Small intestine (tissue), 7 donors: ENCODE measurements around the gene SYTL3. TPM values are rescaled to one million over a fixed set of nuclear protein-coding genes. Genes with fewer than 3 reads are reported as not detected.
"Not testable (repeated sequence)": the region's sequence is repeated elsewhere in the genome, so short reads cannot be mapped to it uniquely, and the experiment has no call there.

Source experiments
- DNase-seq, 2 donors: peaks; one replicate each; pipeline versions ENCODE4 v3.0.0 to v3.0.0-alpha.2; 2013
- FAIRE-seq: peaks from 2 replicates; lab custom pipeline; 2012; peaks lifted over from hg19 to GRCh38; lab: Jason Lieb, UNC
- H3K27ac ChIP-seq, 3 donors: one replicate each; pipeline ENCODE4 v1.5.1; 2013; ENCODE audit warnings: low read length in 2 of 3, mild to moderate bottlenecking in 2 of 3, control low read depth in 1 of 3, inconsistent platforms in 1 of 3, low read depth in 1 of 3, moderate library complexity in 1 of 3
- H3K27me3 ChIP-seq, 3 donors: one replicate each; pipeline ENCODE4 v1.6.1; 2013; ENCODE audit warnings: low read length in 3 of 3, inconsistent platforms in 1 of 3; ENCODE audit not compliant: control insufficient read depth in 3 of 3, insufficient read depth in 3 of 3
- H3K36me3 ChIP-seq, 3 donors: one replicate each; pipeline ENCODE4 v1.6.1; 2013; ENCODE audit warnings: low read length in 3 of 3, inconsistent platforms in 1 of 3, low read depth in 1 of 3, mild to moderate bottlenecking in 1 of 3, moderate library complexity in 1 of 3; ENCODE audit not compliant: control insufficient read depth in 3 of 3, insufficient read depth in 2 of 3
- H3K4me1 ChIP-seq, 3 donors: one replicate each; pipeline ENCODE4 v1.6.1; 2013; ENCODE audit warnings: low read length in 2 of 3, inconsistent platforms in 1 of 3, low read depth in 1 of 3, mild to moderate bottlenecking in 1 of 3, moderate library complexity in 1 of 3; ENCODE audit not compliant: control insufficient read depth in 3 of 3, insufficient read depth in 2 of 3
- H3K4me3 ChIP-seq, 3 donors: one replicate each; pipeline ENCODE4 v1.5.1; 2013; ENCODE audit warnings: low read length in 3 of 3, control low read depth in 1 of 3, inconsistent platforms in 1 of 3, low read depth in 1 of 3, mild to moderate bottlenecking in 1 of 3, moderate library complexity in 1 of 3
- H3K9me3 ChIP-seq, 2 donors: one replicate each; pipeline ENCODE4 v1.6.1; 2013; ENCODE audit warnings: low read depth in 1 of 2, low read length in 1 of 2; ENCODE audit not compliant: control insufficient read depth in 2 of 2, insufficient read depth in 1 of 2
- WGBS, 3 donors: extraction: QIAGEN DNeasy Blood & Tissue Kit; methylation state at CpG; one replicate each; pipeline ENCODE4 v1.1.7; 2013; 5-methylcytosine and 5-hydroxymethylcytosine counted together
- polyA plus RNA-seq, 4 donors: library from polyadenylated mRNA; stranded (reverse) in 3 of 4; unstranded in 1 of 4; fragments of 200-250 nt in 3 of 4; fragments of 120-200 nt in 1 of 4; gene quantifications; one replicate each; pipeline versions ENCODE4 v1.2.1 to v1.2.3, GENCODE V29; 2013
- donor health status: healthy with polysubstance abuse.
- donor health status: control.
- donor health status: control.
- donor health status: Bipolar disorder and iron deficiency.
- donor health status: healthy.

The SYTL3 gene
- polyA plus RNA-seq, 4 donors = 2.9 to 5.7 (median 4.4) TPM

DNA sequence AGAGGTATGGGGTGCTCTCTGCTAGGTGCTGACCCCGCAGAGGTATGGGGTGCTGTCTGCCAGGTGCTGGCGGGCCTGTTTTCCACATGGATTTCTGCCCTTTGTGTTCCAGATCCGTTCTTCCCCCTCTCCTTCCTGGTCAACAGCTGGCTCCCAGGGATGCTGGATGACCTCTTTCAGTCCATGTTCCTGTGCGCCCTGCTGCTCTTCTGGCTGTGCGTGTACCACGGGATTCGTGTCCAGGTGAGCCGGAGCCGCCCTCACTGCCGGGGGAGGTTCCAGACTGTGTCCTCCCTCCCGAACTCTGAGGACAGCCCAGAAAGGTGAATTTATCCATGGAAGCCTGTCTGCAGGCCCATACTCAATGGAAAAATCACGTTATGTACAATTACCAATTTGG is 41.6 kb upstream of the SYTL3 start:
- FAIRE-seq = no peak
- no peak for DNase-seq
- Histone ChIP-seq H3K27me3 (no peaks in the 10 kb centered on the region), H3K27ac (no peak overlapping the region), H3K4me1 (no peaks in the 10 kb centered on the region), H3K36me3 (peaks cover 16 to 64% (median 41%) of the 10 kb centered on the region in 3 donors), H3K4me3 (no peak overlapping the region), H3K9me3 (no peaks in the 10 kb centered on the region)
- 93 to 95% (median 95%) methylated on average over 12 of the region's 12 CpGs for WGBS, 3 donors

DNA sequence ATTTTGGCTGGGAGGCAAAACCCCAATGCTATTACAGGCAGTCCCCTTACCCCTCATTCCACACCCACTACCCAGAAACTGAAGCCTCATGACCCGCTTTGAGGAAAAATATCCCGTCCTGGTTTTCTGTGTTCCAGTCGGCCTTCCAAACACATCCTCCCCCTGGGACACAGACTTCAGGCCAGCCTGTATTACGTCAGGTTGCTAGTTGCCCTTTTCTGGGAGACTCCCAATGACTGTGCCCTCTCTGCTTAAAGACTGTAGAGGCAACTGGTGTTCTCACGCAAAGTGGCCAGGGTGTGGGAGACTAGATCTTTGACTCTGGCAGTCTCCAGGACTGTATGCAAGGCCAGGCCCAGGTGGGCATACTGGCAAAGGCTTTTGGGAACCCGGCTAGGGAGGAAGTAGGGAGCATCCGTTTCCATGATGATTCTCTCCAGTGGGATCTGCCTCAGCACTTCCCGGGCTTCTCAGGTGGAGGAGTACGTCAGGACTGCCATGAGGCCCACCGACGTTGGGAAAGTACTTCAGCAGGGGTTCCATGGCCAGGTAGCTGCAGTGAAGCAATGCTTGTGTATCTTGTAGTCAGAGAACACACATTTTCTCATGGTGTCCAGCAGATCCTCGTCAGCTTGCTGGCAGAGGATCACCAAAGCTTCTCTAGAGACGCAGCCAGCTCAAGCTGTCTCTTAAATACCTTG is 40.2 kb upstream of the SYTL3 start:
- Histone ChIP-seq H3K4me3 (no peak overlapping the region), H3K4me1 (no peaks in the 10 kb centered on the region), H3K27ac (no peak overlapping the region), H3K27me3 (no peaks in the 10 kb centered on the region), H3K36me3 (peaks cover 16 to 56% (median 43%) of the 10 kb centered on the region in 3 donors), H3K9me3 (no peaks in the 10 kb centered on the region)
- FAIRE-seq = no peak
- 92 to 96% (median 95%) methylated on average over 13 of the region's 13 CpGs for WGBS, 3 donors
- DNase-seq = no peak

DNA sequence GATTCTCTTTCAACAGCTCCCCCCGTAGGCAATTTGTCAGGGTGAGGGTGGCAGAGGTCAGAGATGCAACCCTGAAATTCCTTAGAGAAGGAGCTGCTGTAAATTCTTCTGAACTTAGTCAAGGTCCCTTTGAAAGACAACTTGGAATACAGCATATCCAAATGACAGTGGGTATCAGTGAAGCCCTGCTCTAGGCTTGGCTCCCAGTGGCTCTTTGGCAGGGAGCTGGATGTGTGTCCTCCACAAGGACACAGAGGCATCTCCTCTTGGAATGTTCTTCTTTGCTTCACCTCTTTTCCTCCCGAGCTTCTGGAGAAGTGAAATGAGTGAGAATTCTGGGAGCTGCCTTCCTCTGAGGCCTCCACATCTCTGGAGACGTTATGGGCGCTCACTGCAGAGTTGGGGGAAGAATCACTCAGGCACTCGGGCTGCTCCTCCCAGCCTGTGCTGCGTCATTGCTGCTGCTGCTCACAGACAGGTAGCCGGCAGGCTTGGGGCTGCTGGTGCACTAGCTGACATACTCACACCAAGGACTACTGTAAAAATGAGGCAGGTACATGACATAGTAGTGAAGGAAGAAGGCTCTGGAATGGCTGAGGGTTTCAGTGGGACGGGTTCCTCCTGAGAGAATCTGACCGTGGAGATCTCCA is 39.4 kb upstream of the SYTL3 start:
- no peak overlapping the region for H3K4me3 ChIP-seq
- no peaks in the 10 kb centered on the region for H3K9me3 ChIP-seq
- no peak overlapping the region for H3K27ac ChIP-seq
- no peaks in the 10 kb centered on the region for H3K4me1 ChIP-seq
- H3K27me3 ChIP-seq = no peaks in the 10 kb centered on the region
- DNase-seq (no peak), FAIRE-seq (no peak)
- WGBS, 3 donors = 79 to 85% (median 84%) methylated on average over 9 of the region's 9 CpGs
- peaks cover 16 to 53% (median 43%) of the 10 kb centered on the region in 3 donors for H3K36me3 ChIP-seq

DNA sequence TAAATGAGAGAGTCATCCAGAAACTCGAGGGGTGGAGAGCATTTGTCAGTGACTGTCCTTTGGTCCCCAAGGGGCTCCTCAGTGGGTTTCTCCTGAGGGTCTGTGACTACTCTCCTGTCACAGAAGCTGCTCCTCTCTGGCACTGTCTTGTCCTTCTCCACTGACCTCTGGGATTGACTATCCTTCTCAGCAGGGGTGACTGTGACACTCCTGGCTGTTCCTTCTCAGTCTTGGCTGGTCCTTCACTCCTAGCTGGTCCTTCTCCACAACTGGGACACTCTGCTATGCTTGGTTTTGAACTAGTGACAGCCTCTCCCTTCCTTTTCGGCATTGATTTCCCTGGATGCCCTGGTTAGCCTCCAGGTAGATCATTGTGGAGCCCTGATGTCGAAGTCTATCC is 38.8 kb upstream of the SYTL3 start:
- WGBS, 3 donors = 80 to 88% (median 84%) methylated on average over 3 of the region's 3 CpGs
- no peak overlapping the region for H3K27ac ChIP-seq
- DNase-seq (no peak), FAIRE-seq (no peak)
- H3K4me1 ChIP-seq = no peaks in the 10 kb centered on the region
- no peaks in the 10 kb centered on the region for H3K9me3 ChIP-seq
- no peak overlapping the region for H3K4me3 ChIP-seq
- no peaks in the 10 kb centered on the region for H3K27me3 ChIP-seq
- peaks cover 13 to 48% (median 37%) of the 10 kb centered on the region in 3 donors for H3K36me3 ChIP-seq

DNA sequence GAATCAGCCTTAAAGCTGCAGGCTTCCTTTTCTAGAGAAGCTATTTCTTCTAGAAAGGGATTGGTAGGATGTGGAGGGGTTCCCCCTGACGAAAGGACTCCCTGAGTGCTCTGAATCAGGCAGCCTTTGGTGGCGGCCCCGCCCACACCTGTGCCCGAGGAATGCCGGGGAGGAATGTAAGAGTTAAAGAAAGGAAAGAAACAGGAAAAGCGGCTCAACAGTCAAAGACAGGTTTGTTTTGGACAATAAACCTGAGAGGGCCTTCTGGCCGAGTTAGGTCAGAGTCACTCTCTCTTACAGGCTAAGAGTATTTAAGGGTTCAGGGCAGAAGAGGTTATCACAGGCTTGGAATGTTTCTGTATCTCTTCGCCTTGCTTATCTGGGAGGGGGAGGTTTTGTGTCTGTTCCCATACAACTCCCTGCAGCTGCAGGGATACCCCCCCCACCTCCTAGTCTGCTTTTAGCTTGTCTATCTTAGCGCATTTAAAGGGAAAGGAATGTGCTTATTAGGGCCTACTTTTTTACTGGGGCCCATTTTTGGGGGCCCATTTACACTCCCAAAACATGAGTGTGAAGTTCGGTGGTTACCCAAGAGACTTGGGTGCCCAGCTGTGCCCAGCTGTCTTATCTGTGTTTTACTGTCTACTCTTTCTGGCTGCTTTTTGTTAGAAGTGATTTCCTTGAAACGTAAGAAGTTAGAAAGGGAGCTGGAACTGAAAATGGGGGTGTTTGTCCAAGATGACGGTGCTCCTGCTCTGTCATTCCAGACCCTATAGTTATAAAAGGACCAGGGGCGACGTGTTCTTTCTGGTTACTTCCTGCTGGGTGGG is 38.1 kb upstream of the SYTL3 start:
- 73 to 82% (median 73%) methylated on average over 14 of the region's 14 CpGs for WGBS, 3 donors
- Histone ChIP-seq H3K36me3 (peaks cover 11 to 42% (median 32%) of the 10 kb centered on the region in 3 donors), H3K27me3 (no peaks in the 10 kb centered on the region), H3K4me3 (no peak overlapping the region), H3K4me1 (no peaks in the 10 kb centered on the region), H3K27ac (no peak overlapping the region), H3K9me3 (no peaks in the 10 kb centered on the region)
- DNase-seq (peak in 1 of 2 donors; percentile 29), FAIRE-seq (no peak)

DNA sequence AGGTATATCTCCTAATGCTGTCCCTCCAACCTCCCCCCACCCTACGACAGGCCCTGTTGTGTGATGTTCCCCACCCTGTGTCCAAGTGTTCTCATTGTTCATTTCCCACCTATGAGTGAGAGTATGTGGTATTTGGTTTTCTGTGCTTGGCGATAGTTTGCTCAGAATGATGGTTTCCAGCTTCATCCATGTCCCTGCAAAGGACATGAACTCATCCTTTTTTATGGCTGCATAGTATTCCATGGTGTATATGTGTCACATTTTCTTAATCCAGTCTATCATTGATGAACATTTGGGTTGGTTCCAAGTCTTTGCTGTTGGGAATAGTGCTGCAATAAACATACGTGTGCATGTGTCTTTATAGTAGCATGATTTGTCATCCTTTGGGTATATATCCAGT is 35.2 kb upstream of the SYTL3 start:
- not testable (repeated sequence) for H3K27ac ChIP-seq, H3K4me1 ChIP-seq, H3K27me3 ChIP-seq, H3K9me3 ChIP-seq, DNase-seq, H3K4me3 ChIP-seq, FAIRE-seq
- H3K36me3 ChIP-seq = peaks cover 11 to 20% (median 19%) of the 10 kb centered on the region in 3 donors
- 97 to 99% (median 98%) methylated on average over 3 of the region's 3 CpGs for WGBS, 3 donors

DNA sequence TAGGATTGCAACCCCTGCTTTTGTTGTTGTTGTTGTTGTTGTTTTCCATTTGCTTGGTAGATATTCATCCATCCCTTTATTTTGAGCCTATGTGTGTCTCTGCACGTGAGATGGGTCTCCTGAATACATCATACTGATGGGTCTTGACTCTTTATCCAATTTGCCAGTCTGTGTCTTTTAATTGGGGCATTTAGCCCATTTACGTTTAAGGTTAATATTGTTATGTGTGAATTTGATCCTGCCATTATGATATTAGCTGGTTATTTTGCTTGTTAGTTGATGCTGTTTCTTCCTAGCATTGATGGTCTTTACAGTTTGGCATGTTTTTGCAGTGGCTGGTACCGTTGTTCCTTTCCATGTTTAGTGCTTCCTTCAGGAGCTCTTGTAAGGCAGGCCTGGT is 31.6 kb upstream of the SYTL3 start:
- H3K27me3 ChIP-seq, FAIRE-seq, H3K4me3 ChIP-seq, DNase-seq, H3K27ac ChIP-seq, H3K9me3 ChIP-seq, H3K4me1 ChIP-seq: not testable (repeated sequence)
- peaks cover 3 to 34% (median 19%) of the 10 kb centered on the region in 3 donors for H3K36me3 ChIP-seq
- WGBS, 3 donors = 93 to 98% (median 96%) methylated on average over 3 of the region's 3 CpGs
